ENCODE measurements around the gene ARL15. TPM values are rescaled to one million over a fixed set of nuclear protein-coding genes. Genes with fewer than 3 reads are reported as not detected.
A peak's percentile ranks its signal among the peaks of the same experiment; 100 is the strongest.

Gene ARL15
- total and polyA plus RNA-seq, 9 of the 15 experiments (the other 6 are each of a cell fraction or from before 2014, with no cell fraction given): 18.5 to 80.4 (median 57.0) TPM

DNA sequence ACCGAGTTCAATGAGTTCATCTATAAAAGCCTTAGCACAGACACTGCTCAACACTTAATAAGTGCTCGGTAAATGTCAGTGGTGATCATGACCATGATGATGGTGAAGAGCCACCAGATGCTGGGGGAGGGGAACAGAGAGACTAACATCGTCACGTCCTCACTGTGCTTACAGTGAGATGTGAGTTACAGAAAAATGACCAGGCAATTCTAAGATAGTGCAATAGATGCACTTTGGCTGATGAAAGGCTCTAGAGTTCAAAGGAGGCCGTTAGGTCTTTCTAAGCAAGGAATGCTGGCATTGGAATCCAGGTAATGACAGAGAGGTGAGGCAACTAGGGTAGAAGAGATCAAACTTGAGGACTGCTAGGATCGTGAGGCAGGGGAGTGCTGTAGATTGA, 36.7 kb downstream of the ARL15 start (continued):
- TF ChIP-seq, protein P1, sequence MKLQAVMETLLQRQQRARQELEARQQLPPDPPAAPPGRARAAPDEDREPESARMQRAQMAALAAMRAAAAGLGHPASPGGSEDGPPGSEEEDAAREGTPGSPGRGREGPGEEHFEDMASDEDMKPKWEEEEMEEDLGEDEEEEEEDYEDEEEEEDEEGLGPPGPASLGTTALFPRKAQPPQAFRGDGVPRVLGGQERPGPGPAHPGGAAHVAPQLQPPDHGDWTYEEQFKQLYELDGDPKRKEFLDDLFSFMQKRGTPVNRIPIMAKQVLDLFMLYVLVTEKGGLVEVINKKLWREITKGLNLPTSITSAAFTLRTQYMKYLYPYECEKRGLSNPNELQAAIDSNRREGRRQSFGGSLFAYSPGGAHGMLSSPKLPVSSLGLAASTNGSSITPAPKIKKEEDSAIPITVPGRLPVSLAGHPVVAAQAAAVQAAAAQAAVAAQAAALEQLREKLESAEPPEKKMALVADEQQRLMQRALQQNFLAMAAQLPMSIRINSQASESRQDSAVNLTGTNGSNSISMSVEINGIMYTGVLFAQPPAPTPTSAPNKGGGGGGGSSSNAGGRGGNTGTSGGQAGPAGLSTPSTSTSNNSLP (IDR thresholded peaks at IDR 0.05; ENCODE audit: borderline replicate concordance, low read depth, low read length): no peak
- TF ChIP-seq CSDE1 (IDR thresholded peaks at IDR 0.05): no peak
- no peak for TF ChIP-seq ETV1 (tag; conservative IDR thresholded peaks at IDR 0.05; ENCODE audit: low read depth)
- TF ChIP-seq HNRNPK (IDR thresholded peaks at IDR 0.05; ENCODE audit: low read depth, low read length, poor library complexity, severe bottlenecking): no peak
- no peak for TF ChIP-seq EGR1 (conservative IDR thresholded peaks at IDR 0.05)
- TF ChIP-seq STAG1 (CRISPR knock-in tag; IDR thresholded peaks at IDR 0.05; ENCODE audit: borderline replicate concordance): no peak
- TF ChIP-seq, protein P2, sequence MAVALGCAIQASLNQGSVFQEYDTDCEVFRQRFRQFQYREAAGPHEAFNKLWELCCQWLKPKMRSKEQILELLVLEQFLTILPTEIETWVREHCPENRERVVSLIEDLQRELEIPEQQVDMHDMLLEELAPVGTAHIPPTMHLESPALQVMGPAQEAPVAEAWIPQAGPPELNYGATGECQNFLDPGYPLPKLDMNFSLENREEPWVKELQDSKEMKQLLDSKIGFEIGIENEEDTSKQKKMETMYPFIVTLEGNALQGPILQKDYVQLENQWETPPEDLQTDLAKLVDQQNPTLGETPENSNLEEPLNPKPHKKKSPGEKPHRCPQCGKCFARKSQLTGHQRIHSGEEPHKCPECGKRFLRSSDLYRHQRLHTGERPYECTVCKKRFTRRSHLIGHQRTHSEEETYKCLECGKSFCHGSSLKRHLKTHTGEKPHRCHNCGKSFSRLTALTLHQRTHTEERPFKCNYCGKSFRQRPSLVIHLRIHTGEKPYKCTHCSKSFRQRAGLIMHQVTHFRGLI (CRISPR knock-in tag; IDR thresholded peaks at IDR 0.05): no peak
- 0 out of 4 replicates have a peak, but pooled peaks of 1 of the 2 experiments have one; percentile 28 for TF ChIP-seq TBL1XR1 (IDR thresholded peaks at IDR 0.05; ENCODE audit: low read length in 2 of 2)
- TF ChIP-seq CC2D1A (IDR thresholded peaks at IDR 0.05): no peak
- TF ChIP-seq ZNF778 (CRISPR knock-in tag; IDR thresholded peaks at IDR 0.05): no peak
- 0 out of 2 replicates have a peak, but pooled peaks have one; percentile 19 for TF ChIP-seq NCOA1 (IDR thresholded peaks at IDR 0.05; ENCODE audit: low read depth)
- TF ChIP-seq U2AF1 (optimal IDR thresholded peaks at IDR 0.05; ENCODE audit: low read depth, low read length): no peak
- TF ChIP-seq, protein P3, sequence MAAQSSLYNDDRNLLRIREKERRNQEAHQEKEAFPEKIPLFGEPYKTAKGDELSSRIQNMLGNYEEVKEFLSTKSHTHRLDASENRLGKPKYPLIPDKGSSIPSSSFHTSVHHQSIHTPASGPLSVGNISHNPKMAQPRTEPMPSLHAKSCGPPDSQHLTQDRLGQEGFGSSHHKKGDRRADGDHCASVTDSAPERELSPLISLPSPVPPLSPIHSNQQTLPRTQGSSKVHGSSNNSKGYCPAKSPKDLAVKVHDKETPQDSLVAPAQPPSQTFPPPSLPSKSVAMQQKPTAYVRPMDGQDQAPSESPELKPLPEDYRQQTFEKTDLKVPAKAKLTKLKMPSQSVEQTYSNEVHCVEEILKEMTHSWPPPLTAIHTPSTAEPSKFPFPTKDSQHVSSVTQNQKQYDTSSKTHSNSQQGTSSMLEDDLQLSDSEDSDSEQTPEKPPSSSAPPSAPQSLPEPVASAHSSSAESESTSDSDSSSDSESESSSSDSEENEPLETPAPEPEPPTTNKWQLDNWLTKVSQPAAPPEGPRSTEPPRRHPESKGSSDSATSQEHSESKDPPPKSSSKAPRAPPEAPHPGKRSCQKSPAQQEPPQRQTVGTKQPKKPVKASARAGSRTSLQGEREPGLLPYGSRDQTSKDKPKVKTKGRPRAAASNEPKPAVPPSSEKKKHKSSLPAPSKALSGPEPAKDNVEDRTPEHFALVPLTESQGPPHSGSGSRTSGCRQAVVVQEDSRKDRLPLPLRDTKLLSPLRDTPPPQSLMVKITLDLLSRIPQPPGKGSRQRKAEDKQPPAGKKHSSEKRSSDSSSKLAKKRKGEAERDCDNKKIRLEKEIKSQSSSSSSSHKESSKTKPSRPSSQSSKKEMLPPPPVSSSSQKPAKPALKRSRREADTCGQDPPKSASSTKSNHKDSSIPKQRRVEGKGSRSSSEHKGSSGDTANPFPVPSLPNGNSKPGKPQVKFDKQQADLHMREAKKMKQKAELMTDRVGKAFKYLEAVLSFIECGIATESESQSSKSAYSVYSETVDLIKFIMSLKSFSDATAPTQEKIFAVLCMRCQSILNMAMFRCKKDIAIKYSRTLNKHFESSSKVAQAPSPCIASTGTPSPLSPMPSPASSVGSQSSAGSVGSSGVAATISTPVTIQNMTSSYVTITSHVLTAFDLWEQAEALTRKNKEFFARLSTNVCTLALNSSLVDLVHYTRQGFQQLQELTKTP (IDR thresholded peaks at IDR 0.05; ENCODE audit: low read depth in 1 of 2, partially characterized antibody in 2 of 2): no peak
- no peak for TF ChIP-seq PYGO2 (tag; IDR thresholded peaks at IDR 0.05)
- no peak for TF ChIP-seq KLF16 (IDR thresholded peaks at IDR 0.05)
- TF ChIP-seq, protein P4, sequence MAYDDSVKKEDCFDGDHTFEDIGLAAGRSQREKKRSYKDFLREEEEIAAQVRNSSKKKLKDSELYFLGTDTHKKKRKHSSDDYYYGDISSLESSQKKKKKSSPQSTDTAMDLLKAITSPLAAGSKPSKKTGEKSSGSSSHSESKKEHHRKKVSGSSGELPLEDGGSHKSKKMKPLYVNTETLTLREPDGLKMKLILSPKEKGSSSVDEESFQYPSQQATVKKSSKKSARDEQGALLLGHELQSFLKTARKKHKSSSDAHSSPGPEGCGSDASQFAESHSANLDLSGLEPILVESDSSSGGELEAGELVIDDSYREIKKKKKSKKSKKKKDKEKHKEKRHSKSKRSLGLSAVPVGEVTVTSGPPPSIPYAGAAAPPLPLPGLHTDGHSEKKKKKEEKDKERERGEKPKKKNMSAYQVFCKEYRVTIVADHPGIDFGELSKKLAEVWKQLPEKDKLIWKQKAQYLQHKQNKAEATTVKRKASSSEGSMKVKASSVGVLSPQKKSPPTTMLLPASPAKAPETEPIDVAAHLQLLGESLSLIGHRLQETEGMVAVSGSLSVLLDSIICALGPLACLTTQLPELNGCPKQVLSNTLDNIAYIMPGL (CRISPR knock-in tag; IDR thresholded peaks at IDR 0.05): no peak
- no peak for TF ChIP-seq ZBED1 (IDR thresholded peaks at IDR 0.05)
- no peak for TF ChIP-seq ZNF3 (CRISPR knock-in tag; IDR thresholded peaks at IDR 0.05)

Measured in K562 (cell line).